Tibial artery (tissue), 4 donors: Measurements from ENCODE around the gene PAMR1.

Source experiments
- DNase-seq, 2 donors: peaks; one replicate each; pipeline ENCODE4 v3.0.0-alpha.2; 2019
- H3K27ac ChIP-seq, 2 donors: fragments of 200-600 bp; sonication (generic) in 1 of 2; 1 replicate in 1 of 2; 2 replicates in 1 of 2; pipeline ENCODE4 v1.5.1; 2018 to 2019; ENCODE audit warnings: mild to moderate bottlenecking in 1 of 2
- H3K27me3 ChIP-seq, 2 donors: fragments of 200-600 bp; sonication (generic) in 1 of 2; one replicate each; pipeline versions ENCODE4 v1.5.1 to v1.6.0; 2016 to 2019
- H3K36me3 ChIP-seq, 3 donors: fragments of 200-600 bp; sonication (generic) in 2 of 3; one replicate each; pipeline ENCODE4 v1.5.1; 2016 to 2019; ENCODE audit warnings: mild to moderate bottlenecking in 2 of 3
- H3K4me1 ChIP-seq, 4 donors: fragments of 200-600 bp; sonication (generic) in 2 of 4; 1 replicate in 3 of 4; 2 replicates in 1 of 4; pipeline ENCODE4 v1.5.1; 2016 to 2019
- H3K4me3 ChIP-seq, 2 donors: fragments of 200-600 bp; sonication (generic) in 1 of 2; 1 replicate in 1 of 2; 2 replicates in 1 of 2; pipeline ENCODE4 v1.5.1; 2018 to 2019; ENCODE audit warnings: mild to moderate bottlenecking in 2 of 2
- H3K9me3 ChIP-seq, 3 donors: fragments of 200-600 bp; sonication (generic) in 1 of 3; one replicate each; pipeline ENCODE4 v1.5.1; 2016 to 2019
- intact Hi-C: fragments of 100-400 bp; cut with DNase I; formaldehyde crosslinking; loops from one replicate; pipeline ENCODE4 v1.15.0; 2023; ENCODE audit warnings: low total_unique reads
- TF ChIP-seq, protein P1 (sequence below), 2 experiments: fragments of 200-600 bp in 1 of 2; fragments of 450-650 bp in 1 of 2; IDR thresholded peaks; one replicate each; pipeline ENCODE4 v1.5.1; 2017 to 2019; ENCODE audit warnings: antibody characterized with exemption in 2 of 2, mild to moderate bottlenecking in 1 of 2, moderate library complexity in 1 of 2

The PAMR1 gene

GRCh38 chr11:35479731-35480130 is 45.7 kb downstream of the PAMR1 start:
- Histone ChIP-seq H3K27me3 (peaks cover 0 to 13% of the 10 kb centered on the region in 2 donors), H3K4me3 (no peak overlapping the region), H3K27ac (no peak overlapping the region), H3K9me3 (peaks cover 0 to 15% (median 0%) of the 10 kb centered on the region in 3 donors), H3K4me1 (peaks cover 0 to 4% (median 0%) of the 10 kb centered on the region in 4 donors), H3K36me3 (no peaks in the 10 kb centered on the region)
- intact Hi-C loops, result no loop called here
- TF ChIP-seq, protein P1, sequence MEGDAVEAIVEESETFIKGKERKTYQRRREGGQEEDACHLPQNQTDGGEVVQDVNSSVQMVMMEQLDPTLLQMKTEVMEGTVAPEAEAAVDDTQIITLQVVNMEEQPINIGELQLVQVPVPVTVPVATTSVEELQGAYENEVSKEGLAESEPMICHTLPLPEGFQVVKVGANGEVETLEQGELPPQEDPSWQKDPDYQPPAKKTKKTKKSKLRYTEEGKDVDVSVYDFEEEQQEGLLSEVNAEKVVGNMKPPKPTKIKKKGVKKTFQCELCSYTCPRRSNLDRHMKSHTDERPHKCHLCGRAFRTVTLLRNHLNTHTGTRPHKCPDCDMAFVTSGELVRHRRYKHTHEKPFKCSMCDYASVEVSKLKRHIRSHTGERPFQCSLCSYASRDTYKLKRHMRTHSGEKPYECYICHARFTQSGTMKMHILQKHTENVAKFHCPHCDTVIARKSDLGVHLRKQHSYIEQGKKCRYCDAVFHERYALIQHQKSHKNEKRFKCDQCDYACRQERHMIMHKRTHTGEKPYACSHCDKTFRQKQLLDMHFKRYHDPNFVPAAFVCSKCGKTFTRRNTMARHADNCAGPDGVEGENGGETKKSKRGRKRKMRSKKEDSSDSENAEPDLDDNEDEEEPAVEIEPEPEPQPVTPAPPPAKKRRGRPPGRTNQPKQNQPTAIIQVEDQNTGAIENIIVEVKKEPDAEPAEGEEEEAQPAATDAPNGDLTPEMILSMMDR (IDR thresholded peaks at IDR 0.05), result no peak
- DNase-seq, result no peak

GRCh38 chr11:35478471-35479091 is 46.8 kb downstream of the PAMR1 start:
- Histone ChIP-seq H3K4me3 (no peak overlapping the region), H3K36me3 (no peaks in the 10 kb centered on the region), H3K4me1 (peaks cover 0 to 4% (median 0%) of the 10 kb centered on the region in 4 donors), H3K9me3 (peaks cover 0 to 14% (median 0%) of the 10 kb centered on the region in 3 donors), H3K27ac (no peak overlapping the region), H3K27me3 (peaks cover 0 to 9% of the 10 kb centered on the region in 2 donors)
- no peak for DNase-seq
- TF ChIP-seq, protein P1 (IDR thresholded peaks at IDR 0.05), result no peak
- intact Hi-C loops, result no loop called here

DNA sequence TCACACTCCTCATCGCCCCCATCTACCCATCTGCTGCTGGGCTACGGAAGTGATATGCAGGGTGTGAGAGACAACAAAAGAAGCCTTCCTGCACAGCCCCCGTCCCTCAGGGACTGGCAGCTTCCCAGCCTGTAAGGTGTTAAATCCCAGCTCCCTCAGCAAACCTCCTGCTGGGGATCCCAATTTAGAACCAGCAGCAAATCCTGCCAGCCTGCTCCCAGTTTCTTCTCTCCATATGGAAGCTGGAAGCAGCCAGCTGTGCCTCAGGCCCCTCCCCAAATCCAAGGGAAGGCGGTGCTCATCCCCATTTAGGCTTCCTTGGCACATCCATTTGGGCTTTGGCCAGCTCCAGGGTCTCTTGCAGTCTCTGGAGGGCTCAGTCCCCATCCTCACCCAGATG is 47.5 kb downstream of the PAMR1 start:
- DNase-seq, result no peak
- peaks cover 0 to 6% of the 10 kb centered on the region in 2 donors for H3K27me3 ChIP-seq

GRCh38 chr11:35474688-35475087 is 50.7 kb downstream of the PAMR1 start:
- H3K4me1 ChIP-seq, result peaks cover 0 to 4% (median 0%) of the 10 kb centered on the region in 4 donors
- H3K27me3 ChIP-seq, result peaks cover 0 to 12% of the 10 kb centered on the region in 2 donors

More for the DNA sequence above, 47.5 kb downstream of the PAMR1 start:
- TF ChIP-seq, protein P1 (IDR thresholded peaks at IDR 0.05), result no peak
- Histone ChIP-seq H3K4me3 (no peak overlapping the region), H3K27ac (no peak overlapping the region), H3K4me1 (peaks cover 0 to 4% (median 0%) of the 10 kb centered on the region in 4 donors), H3K36me3 (no peaks in the 10 kb centered on the region), H3K9me3 (peaks cover 0 to 9% (median 0%) of the 10 kb centered on the region in 3 donors)
- intact Hi-C loops, result no loop called here

DNA sequence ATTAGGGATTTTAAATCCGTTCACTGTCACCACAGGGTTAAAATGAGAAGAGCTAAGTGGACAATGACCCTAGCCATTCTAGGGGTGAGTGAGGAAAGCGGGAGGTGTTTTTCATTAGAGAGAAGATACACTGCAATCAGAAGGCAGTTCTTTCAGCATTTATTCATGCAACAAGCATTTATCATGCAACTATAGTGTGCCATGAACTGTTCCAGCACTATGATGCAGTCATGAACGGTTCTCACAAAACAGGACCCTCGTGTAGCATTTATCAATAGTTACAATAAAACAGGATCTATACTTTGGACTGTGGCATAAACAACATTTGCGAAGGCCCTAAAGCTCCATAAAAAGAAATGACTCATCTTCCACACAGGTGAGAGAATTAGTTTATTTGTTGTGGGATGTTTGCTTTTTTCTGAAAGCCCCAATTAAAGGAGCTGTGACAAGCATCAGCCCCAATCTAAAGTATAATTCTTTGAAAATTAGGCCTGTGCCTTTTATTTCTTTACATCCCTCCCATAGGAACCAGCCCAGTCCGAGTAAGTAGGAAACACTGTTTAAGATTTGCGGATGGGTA is 51.5 kb downstream of the PAMR1 start:
- no peak for DNase-seq
- no peaks in the 10 kb centered on the region for H3K9me3 ChIP-seq
- no peaks in the 10 kb centered on the region for H3K36me3 ChIP-seq
- peaks cover 0 to 4% (median 0%) of the 10 kb centered on the region in 4 donors for H3K4me1 ChIP-seq
- no peak overlapping the region for H3K4me3 ChIP-seq
- intact Hi-C loops, result loop anchor here (5.0 kb wide), 1 partner anchor 1027 kb away; no protein-coding TSS in a partner anchor
- H3K27ac ChIP-seq, result no peak overlapping the region
- H3K27me3 ChIP-seq, result peaks cover 0 to 16% of the 10 kb centered on the region in 2 donors
- TF ChIP-seq, protein P1 (IDR thresholded peaks at IDR 0.05), result no peak

More at GRCh38 chr11:35474688-35475087, 50.7 kb downstream of the PAMR1 start:
- H3K4me3 ChIP-seq, result no peak overlapping the region
- TF ChIP-seq, protein P1 (IDR thresholded peaks at IDR 0.05), result no peak
- H3K27ac ChIP-seq, result no peak overlapping the region
- intact Hi-C loops, result loop anchor here (5.0 kb wide), 1 partner anchor 1027 kb away; no protein-coding TSS in a partner anchor
- DNase-seq, result no peak
- H3K9me3 ChIP-seq, result no peaks in the 10 kb centered on the region
- no peaks in the 10 kb centered on the region for H3K36me3 ChIP-seq
